GM23338 (cell line): Measurements from ENCODE around the gene TMEM221. TPM values are rescaled to one million over a fixed set of nuclear protein-coding genes. Genes with fewer than 3 reads are reported as not detected.

Source experiments
- ATAC-seq: fragments of 200-7000 bp; cut with Tn5 transposase; 3 replicates; pipeline ENCODE4 v1.9.1; 2020
- DNase-seq: peaks from one replicate; pipeline ENCODE4 v3.0.0-alpha.2; 2015; ENCODE audit warnings: low spot score
- H2AFZ ChIP-seq: fragments of 200-600 bp; sonication (generic); 2 replicates; pipeline ENCODE4 v1.8.0; 2016; ENCODE audit warnings: antibody characterized with exemption, mild to moderate bottlenecking, moderate library complexity
- H3F3A ChIP-seq: fragments of 200-600 bp; sonication (generic); replicated peaks from 2 replicates; pipeline ENCODE4 v1.8.0; 2017; ENCODE audit warnings: antibody characterized with exemption, mixed run types, low read depth
- H3K27ac ChIP-seq: fragments of 200-600 bp; sonication (generic); 2 replicates; pipeline ENCODE4 v1.6.1; 2016; ENCODE audit warnings: low read depth
- H3K27me3 ChIP-seq: fragments of 200-600 bp; sonication (generic); 2 replicates; pipeline ENCODE4 v1.8.0; 2016; ENCODE audit warnings: mild to moderate bottlenecking, mixed run types, moderate library complexity; ENCODE audit not compliant: insufficient read depth
- H3K36me3 ChIP-seq: fragments of 200-600 bp; sonication (generic); 2 replicates; pipeline ENCODE4 v1.8.0; 2016; ENCODE audit warnings: mild to moderate bottlenecking; ENCODE audit not compliant: insufficient read depth
- H3K4me1 ChIP-seq: fragments of 200-600 bp; sonication (generic); 2 replicates; pipeline ENCODE4 v1.8.0; 2016; ENCODE audit warnings: mild to moderate bottlenecking, moderate library complexity; ENCODE audit not compliant: insufficient read depth
- H3K4me2 ChIP-seq: fragments of 200-600 bp; sonication (generic); 2 replicates; pipeline ENCODE4 v1.7.1; 2017; ENCODE audit warnings: mixed run types
- H3K4me3 ChIP-seq: fragments of 200-600 bp; sonication (generic); 2 replicates; pipeline ENCODE4 v1.6.1; 2016; ENCODE audit warnings: mixed run types
- H3K79me2 ChIP-seq: fragments of 200-600 bp; sonication (generic); replicated peaks from 2 replicates; pipeline ENCODE4 v1.8.0; 2017; ENCODE audit warnings: mild to moderate bottlenecking; ENCODE audit not compliant: insufficient read depth
- H3K9me2 ChIP-seq: fragments of 200-600 bp; sonication (generic); 2 replicates; pipeline ENCODE4 v1.8.0; 2017; ENCODE audit not compliant: insufficient read depth
- H4K20me1 ChIP-seq: fragments of 200-600 bp; sonication (generic); replicated peaks from 2 replicates; pipeline ENCODE4 v1.8.0; 2017; ENCODE audit warnings: mild to moderate bottlenecking; ENCODE audit not compliant: insufficient read depth
- H3K27ac Mint-ChIP-seq: 2 replicates; pipeline ENCODE4 v1.8.0; 2020; ENCODE audit warnings: inconsistent platforms, mild to moderate bottlenecking, moderate library complexity, mixed read lengths
- H3K27me3 Mint-ChIP-seq: 3 replicates; pipeline ENCODE4 v1.8.0; 2022; ENCODE audit warnings: low read depth, mild to moderate bottlenecking, moderate library complexity, mixed read lengths, inconsistent platforms; ENCODE audit not compliant: insufficient read depth, poor library complexity
- H3K36me3 Mint-ChIP-seq: 3 replicates; pipeline ENCODE4 v1.8.0; 2021; ENCODE audit warnings: low read depth, mild to moderate bottlenecking, inconsistent platforms, moderate library complexity, mixed read lengths
- H3K4me1 Mint-ChIP-seq: 3 replicates; pipeline ENCODE4 v1.8.0; 2020; ENCODE audit warnings: mild to moderate bottlenecking, inconsistent platforms, mixed read lengths
- H3K4me3 Mint-ChIP-seq: 3 replicates; pipeline ENCODE4 v1.8.0; 2021; ENCODE audit warnings: moderate library complexity, mild to moderate bottlenecking, inconsistent platforms, mixed read lengths
- H3K9me3 Mint-ChIP-seq: 3 replicates; pipeline ENCODE4 v1.8.0; 2020; ENCODE audit warnings: moderate library complexity, mild to moderate bottlenecking, inconsistent platforms, mixed read lengths
- POLR2AphosphoS5 ChIP-seq: IDR thresholded peaks from 2 replicates; pipeline ENCODE4 v1.6.1; 2016; ENCODE audit warnings: antibody characterized with exemption, low read depth
- ZNF331 ChIP-seq: fragments of 250-450 bp; sonication (Bioruptor Pico); IDR thresholded peaks from 2 replicates; pipeline ENCODE4 v1.5.0; 2020; ENCODE audit warnings: low read depth, mild to moderate bottlenecking, moderate library complexity
- polyA plus RNA-seq: library from polyadenylated mRNA; unstranded; fragments of >200 nt; fragmentation: Nextera tagmentation; extraction: Ambion mirVana; gene quantifications from 2 replicates; pipeline ENCODE4 v1.2.1, GENCODE V29; 2016
- total RNA-seq: library from RNA; depleted of rRNA; stranded (reverse); fragments of >200 nt; shearing (Covaris generic); gene quantifications from 2 replicates; pipeline ENCODE4 v1.2.3, GENCODE V29; 2014
- TF ChIP-seq, protein P1 (sequence below): fragments of 250-450 bp; sonication (Bioruptor Pico); IDR thresholded peaks from 2 replicates; pipeline ENCODE4 v1.5.0; 2020; ENCODE audit warnings: mild to moderate bottlenecking, moderate library complexity
- TF ChIP-seq, protein P2 (sequence below): IDR thresholded peaks from one replicate; pipeline ENCODE4 v1.6.1; 2018; ENCODE audit warnings: antibody characterized with exemption; ENCODE audit not compliant: unreplicated experiment
- TF ChIP-seq, protein P3 (sequence below): IDR thresholded peaks from 2 replicates; pipeline ENCODE4 v1.6.1; 2016; ENCODE audit warnings: antibody characterized with exemption

Gene TMEM221
- total and polyA plus RNA-seq, 2 experiments from 2014 or later = 0.40 to 0.90 TPM

DNA sequence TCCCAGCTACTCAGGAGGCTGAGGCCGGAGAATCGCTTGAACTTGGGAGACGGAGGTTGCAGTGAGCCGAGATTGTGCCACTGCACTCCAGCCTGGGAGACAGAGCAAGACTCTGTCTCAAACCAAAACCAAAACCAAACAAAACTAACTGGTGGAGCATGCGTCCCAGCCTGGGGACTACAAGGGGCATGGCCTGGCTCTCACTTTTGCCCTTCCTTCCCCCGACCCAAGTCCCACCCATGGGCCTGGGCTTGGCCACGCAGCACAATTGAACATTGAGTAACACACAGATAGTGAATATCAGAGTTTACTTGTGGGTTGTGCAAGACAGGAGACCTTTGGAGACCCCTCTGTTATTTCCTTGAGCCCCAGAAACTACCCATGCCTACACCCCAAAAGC lies 13.2 kb downstream of the TMEM221 start (continued):
- TF ChIP-seq, protein P1, sequence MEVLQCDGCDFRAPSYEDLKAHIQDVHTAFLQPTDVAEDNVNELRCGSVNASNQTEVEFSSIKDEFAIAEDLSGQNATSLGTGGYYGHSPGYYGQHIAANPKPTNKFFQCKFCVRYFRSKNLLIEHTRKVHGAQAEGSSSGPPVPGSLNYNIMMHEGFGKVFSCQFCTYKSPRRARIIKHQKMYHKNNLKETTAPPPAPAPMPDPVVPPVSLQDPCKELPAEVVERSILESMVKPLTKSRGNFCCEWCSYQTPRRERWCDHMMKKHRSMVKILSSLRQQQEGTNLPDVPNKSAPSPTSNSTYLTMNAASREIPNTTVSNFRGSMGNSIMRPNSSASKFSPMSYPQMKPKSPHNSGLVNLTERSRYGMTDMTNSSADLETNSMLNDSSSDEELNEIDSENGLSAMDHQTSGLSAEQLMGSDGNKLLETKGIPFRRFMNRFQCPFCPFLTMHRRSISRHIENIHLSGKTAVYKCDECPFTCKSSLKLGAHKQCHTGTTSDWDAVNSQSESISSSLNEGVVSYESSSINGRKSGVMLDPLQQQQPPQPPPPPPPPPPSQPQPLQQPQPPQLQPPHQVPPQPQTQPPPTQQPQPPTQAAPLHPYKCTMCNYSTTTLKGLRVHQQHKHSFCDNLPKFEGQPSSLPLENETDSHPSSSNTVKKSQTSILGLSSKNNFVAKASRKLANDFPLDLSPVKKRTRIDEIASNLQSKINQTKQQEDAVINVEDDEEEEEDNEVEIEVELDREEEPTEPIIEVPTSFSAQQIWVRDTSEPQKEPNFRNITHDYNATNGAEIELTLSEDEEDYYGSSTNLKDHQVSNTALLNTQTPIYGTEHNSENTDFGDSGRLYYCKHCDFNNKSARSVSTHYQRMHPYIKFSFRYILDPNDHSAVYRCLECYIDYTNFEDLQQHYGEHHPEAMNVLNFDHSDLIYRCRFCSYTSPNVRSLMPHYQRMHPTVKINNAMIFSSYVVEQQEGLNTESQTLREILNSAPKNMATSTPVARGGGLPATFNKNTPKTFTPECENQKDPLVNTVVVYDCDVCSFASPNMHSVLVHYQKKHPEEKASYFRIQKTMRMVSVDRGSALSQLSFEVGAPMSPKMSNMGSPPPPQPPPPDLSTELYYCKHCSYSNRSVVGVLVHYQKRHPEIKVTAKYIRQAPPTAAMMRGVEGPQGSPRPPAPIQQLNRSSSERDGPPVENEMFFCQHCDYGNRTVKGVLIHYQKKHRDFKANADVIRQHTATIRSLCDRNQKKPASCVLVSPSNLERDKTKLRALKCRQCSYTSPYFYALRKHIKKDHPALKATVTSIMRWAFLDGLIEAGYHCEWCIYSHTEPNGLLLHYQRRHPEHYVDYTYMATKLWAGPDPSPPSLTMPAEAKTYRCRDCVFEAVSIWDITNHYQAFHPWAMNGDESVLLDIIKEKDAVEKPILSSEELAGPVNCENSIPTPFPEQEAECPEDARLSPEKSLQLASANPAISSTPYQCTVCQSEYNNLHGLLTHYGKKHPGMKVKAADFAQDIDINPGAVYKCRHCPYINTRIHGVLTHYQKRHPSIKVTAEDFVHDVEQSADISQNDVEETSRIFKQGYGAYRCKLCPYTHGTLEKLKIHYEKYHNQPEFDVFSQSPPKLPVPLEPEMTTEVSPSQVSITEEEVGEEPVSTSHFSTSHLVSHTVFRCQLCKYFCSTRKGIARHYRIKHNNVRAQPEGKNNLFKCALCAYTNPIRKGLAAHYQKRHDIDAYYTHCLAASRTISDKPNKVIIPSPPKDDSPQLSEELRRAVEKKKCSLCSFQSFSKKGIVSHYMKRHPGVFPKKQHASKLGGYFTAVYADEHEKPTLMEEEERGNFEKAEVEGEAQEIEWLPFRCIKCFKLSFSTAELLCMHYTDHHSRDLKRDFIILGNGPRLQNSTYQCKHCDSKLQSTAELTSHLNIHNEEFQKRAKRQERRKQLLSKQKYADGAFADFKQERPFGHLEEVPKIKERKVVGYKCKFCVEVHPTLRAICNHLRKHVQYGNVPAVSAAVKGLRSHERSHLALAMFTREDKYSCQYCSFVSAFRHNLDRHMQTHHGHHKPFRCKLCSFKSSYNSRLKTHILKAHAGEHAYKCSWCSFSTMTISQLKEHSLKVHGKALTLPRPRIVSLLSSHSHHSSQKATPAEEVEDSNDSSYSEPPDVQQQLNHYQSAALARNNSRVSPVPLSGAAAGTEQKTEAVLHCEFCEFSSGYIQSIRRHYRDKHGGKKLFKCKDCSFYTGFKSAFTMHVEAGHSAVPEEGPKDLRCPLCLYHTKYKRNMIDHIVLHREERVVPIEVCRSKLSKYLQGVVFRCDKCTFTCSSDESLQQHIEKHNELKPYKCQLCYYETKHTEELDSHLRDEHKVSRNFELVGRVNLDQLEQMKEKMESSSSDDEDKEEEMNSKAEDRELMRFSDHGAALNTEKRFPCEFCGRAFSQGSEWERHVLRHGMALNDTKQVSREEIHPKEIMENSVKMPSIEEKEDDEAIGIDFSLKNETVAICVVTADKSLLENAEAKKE (CRISPR knock-in tag) = no peak

DNA sequence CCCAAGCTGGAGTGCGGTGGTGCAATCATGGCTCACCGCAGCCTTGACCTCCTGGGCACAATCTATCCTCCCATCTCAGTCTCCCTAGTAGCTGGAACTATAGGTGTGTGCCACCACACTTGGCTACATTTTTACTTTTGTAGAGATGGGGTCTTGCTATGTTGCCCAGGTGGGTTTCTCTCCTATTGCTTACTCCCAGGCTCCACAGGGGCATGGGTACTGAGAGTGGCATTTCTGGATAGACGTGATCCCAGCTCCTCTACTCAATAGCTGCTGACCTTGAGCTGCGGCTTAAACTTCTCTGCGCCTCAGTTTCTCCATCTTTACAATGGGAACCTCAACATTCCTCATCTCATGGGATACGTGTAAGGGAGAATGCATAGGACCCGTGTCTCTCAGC lies 17.1 kb downstream of the TMEM221 start:
- Histone ChIP-seq H3K4me2 (no peak overlapping the region), H3K27me3 (no peaks in the 10 kb centered on the region), H3K27ac (no peak overlapping the region), H3F3A (no peaks in the 10 kb centered on the region), H4K20me1 (no peaks in the 10 kb centered on the region), H3K4me3 (no peak overlapping the region), H3K4me1 (no peaks in the 10 kb centered on the region), H3K36me3 (no peaks in the 10 kb centered on the region), H3K9me2 (no peaks in the 10 kb centered on the region), H2AFZ (no peak overlapping the region), H3K79me2 (no peaks in the 10 kb centered on the region)
- no peak overlapping the region for H3K4me3 Mint-ChIP-seq
- peaks cover 4% of the 10 kb centered on the region for H3K27me3 Mint-ChIP-seq
- H3K36me3 Mint-ChIP-seq = no peaks in the 10 kb centered on the region
- no peak overlapping the region for H3K27ac Mint-ChIP-seq
- no peak for ATAC-seq
- no peak for DNase-seq
- no peaks in the 10 kb centered on the region; the same call in 2 of the 3 replicates for H3K9me3 Mint-ChIP-seq
- H3K4me1 Mint-ChIP-seq = no peaks in the 10 kb centered on the region
- TF ChIP-seq ZNF331 (CRISPR knock-in tag) (no peak), POLR2AphosphoS5 (no peak)
- TF ChIP-seq, protein P2, sequence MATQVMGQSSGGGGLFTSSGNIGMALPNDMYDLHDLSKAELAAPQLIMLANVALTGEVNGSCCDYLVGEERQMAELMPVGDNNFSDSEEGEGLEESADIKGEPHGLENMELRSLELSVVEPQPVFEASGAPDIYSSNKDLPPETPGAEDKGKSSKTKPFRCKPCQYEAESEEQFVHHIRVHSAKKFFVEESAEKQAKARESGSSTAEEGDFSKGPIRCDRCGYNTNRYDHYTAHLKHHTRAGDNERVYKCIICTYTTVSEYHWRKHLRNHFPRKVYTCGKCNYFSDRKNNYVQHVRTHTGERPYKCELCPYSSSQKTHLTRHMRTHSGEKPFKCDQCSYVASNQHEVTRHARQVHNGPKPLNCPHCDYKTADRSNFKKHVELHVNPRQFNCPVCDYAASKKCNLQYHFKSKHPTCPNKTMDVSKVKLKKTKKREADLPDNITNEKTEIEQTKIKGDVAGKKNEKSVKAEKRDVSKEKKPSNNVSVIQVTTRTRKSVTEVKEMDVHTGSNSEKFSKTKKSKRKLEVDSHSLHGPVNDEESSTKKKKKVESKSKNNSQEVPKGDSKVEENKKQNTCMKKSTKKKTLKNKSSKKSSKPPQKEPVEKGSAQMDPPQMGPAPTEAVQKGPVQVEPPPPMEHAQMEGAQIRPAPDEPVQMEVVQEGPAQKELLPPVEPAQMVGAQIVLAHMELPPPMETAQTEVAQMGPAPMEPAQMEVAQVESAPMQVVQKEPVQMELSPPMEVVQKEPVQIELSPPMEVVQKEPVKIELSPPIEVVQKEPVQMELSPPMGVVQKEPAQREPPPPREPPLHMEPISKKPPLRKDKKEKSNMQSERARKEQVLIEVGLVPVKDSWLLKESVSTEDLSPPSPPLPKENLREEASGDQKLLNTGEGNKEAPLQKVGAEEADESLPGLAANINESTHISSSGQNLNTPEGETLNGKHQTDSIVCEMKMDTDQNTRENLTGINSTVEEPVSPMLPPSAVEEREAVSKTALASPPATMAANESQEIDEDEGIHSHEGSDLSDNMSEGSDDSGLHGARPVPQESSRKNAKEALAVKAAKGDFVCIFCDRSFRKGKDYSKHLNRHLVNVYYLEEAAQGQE = no peak
- TF ChIP-seq, protein P3, sequence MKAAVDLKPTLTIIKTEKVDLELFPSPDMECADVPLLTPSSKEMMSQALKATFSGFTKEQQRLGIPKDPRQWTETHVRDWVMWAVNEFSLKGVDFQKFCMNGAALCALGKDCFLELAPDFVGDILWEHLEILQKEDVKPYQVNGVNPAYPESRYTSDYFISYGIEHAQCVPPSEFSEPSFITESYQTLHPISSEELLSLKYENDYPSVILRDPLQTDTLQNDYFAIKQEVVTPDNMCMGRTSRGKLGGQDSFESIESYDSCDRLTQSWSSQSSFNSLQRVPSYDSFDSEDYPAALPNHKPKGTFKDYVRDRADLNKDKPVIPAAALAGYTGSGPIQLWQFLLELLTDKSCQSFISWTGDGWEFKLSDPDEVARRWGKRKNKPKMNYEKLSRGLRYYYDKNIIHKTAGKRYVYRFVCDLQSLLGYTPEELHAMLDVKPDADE = no peak
